CD4-positive, alpha-beta T cell treated with Interleukin-2 at 100 ng/mL for 4 hours (primary cell): ENCODE data around the gene ARHGAP15.
"Not testable (repeated sequence)": the region's sequence is repeated elsewhere in the genome, so short reads cannot be mapped to it uniquely, and the experiment has no call there.

ENCODE experiments used
- DNase-seq: peaks from one replicate; pipeline ENCODE4 v3.0.0-alpha.2; 2020; ENCODE audit warnings: low spot score

Gene ARHGAP15

GRCh38 chr2:143128681-143129580 lies at the start of gene ARHGAP15:
TSS of gene ARHGAP15 (plus strand) at chr2:143129419.
- DNase-seq = peak; percentile 87

- no peak for DNase-seq
Measured at GRCh38 chr2:143081616-143082015, 47.6 kb upstream of the ARHGAP15 start.

GRCh38 chr2:143083636-143084035 lies 45.6 kb upstream of the ARHGAP15 start:
- peak; percentile 42 for DNase-seq

GRCh38 chr2:143084462-143084861 lies 44.8 kb upstream of the ARHGAP15 start:
- DNase-seq = no peak

GRCh38 chr2:143085125-143085784 lies 44.0 kb upstream of the ARHGAP15 start:
- no peak for DNase-seq

GRCh38 chr2:143087033-143087432 lies 42.2 kb upstream of the ARHGAP15 start:
- DNase-seq = no peak

GRCh38 chr2:143088388-143088787 lies 40.8 kb upstream of the ARHGAP15 start:
- no peak for DNase-seq

- not testable (repeated sequence) for DNase-seq
Measured at GRCh38 chr2:143089520-143089919, 39.7 kb upstream of the ARHGAP15 start.

GRCh38 chr2:143110758-143111428 lies 18.3 kb upstream of the ARHGAP15 start:
- DNase-seq = peak; percentile 75

- DNase-seq = no peak
Measured at GRCh38 chr2:143117225-143117624, 12.0 kb upstream of the ARHGAP15 start.

- DNase-seq = no peak
Measured at GRCh38 chr2:143121079-143121478, 8.1 kb upstream of the ARHGAP15 start.

GRCh38 chr2:143121957-143122356 lies 7.3 kb upstream of the ARHGAP15 start:
- no peak for DNase-seq

GRCh38 chr2:143123911-143124310 lies 5.3 kb upstream of the ARHGAP15 start:
- peak; percentile 32 for DNase-seq

GRCh38 chr2:143124445-143124844 lies 4.8 kb upstream of the ARHGAP15 start:
- no peak for DNase-seq

- DNase-seq = no peak
Measured at GRCh38 chr2:143125717-143126116, 3.5 kb upstream of the ARHGAP15 start.

GRCh38 chr2:143132355-143132754 lies 3.1 kb downstream of the ARHGAP15 start:
- DNase-seq = peak; percentile 24

- DNase-seq = no peak
Measured at GRCh38 chr2:143133783-143134182, 4.6 kb downstream of the ARHGAP15 start.

GRCh38 chr2:143138292-143138691 lies 9.1 kb downstream of the ARHGAP15 start:
- DNase-seq = no peak

- DNase-seq = peak; percentile 44
Measured at GRCh38 chr2:143139835-143140393, 10.7 kb downstream of the ARHGAP15 start.

- no peak for DNase-seq
Measured at GRCh38 chr2:143140864-143141661, 11.8 kb downstream of the ARHGAP15 start.

GRCh38 chr2:143142598-143142997 lies 13.4 kb downstream of the ARHGAP15 start:
- no peak for DNase-seq
